ENCODE measurements around the gene MANBA.

MANBA gene

DNA sequence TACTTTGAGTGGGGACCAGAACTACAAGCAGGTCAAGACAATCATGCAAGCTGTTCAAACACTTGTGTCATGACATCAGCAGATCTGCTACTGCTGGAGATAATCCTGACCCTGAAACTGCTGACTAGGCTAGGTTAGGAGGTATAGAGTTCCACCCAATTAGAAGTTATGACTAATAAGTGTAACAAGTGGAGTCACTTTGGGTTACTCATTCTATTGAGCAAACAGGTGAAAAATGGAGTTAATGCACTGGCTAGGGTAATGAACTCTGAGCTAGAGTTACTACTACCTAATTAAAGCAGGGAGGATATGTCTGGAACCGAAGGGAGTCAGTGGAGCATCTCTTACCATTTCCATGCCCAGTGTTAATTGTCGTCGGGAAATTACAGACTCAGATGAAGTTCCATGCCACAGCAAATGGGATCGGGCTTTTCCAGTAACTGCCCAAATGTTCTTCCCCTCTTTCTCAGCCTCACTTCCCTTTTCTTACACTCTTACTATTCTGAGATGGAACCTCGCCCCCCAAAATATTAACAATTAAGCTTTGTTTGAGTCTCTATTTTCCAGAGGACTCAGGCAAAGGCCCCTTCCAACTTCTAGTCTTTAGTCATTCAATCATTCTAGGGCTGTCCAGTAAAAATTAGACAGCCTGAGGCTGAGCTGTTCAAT, 19.8 kb upstream of the MANBA start:
- H3F3A ChIP-seq (ENCODE audit: low read depth) = no peaks in the 10 kb centered on the region
- H3K27me3 ChIP-seq (ENCODE audit: insufficient read depth, low read length, poor library complexity, severe bottlenecking) = no peaks in the 10 kb centered on the region
- H3K4me2 ChIP-seq (ENCODE audit: low read depth, low read length, poor library complexity, severe bottlenecking) = no peak overlapping the region
- H3K36me3 ChIP-seq (ENCODE audit: insufficient read depth, low read length) = no peaks in the 10 kb centered on the region
- no peak overlapping the region for H3K9ac ChIP-seq (ENCODE audit: low read depth, low read length, poor library complexity, severe bottlenecking)
- no peak overlapping the region for H3K4me3 ChIP-seq (ENCODE audit: low read length, poor library complexity, severe bottlenecking)
- no peak for TF ChIP-seq EZH2phosphoT487 (IDR thresholded peaks at IDR 0.05; ENCODE audit: borderline replicate concordance)
- TF ChIP-seq, protein P1, sequence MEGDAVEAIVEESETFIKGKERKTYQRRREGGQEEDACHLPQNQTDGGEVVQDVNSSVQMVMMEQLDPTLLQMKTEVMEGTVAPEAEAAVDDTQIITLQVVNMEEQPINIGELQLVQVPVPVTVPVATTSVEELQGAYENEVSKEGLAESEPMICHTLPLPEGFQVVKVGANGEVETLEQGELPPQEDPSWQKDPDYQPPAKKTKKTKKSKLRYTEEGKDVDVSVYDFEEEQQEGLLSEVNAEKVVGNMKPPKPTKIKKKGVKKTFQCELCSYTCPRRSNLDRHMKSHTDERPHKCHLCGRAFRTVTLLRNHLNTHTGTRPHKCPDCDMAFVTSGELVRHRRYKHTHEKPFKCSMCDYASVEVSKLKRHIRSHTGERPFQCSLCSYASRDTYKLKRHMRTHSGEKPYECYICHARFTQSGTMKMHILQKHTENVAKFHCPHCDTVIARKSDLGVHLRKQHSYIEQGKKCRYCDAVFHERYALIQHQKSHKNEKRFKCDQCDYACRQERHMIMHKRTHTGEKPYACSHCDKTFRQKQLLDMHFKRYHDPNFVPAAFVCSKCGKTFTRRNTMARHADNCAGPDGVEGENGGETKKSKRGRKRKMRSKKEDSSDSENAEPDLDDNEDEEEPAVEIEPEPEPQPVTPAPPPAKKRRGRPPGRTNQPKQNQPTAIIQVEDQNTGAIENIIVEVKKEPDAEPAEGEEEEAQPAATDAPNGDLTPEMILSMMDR (conservative IDR thresholded peaks at IDR 0.05; ENCODE audit: low read length) = no peak
- no peaks in the 10 kb centered on the region for H3K9me3 ChIP-seq (ENCODE audit: insufficient read depth, low read depth, low read length)
- H2AFZ ChIP-seq (ENCODE audit: low read length) = no peak overlapping the region
- H3K9me2 ChIP-seq (replicated peaks; ENCODE audit: low read depth, low read length) = no peaks in the 10 kb centered on the region
- no peaks in the 10 kb centered on the region for H3K79me2 ChIP-seq (ENCODE audit: insufficient read depth, low read length)
- H4K20me1 ChIP-seq (ENCODE audit: insufficient read depth, low read length, poor library complexity, severe bottlenecking) = no peaks in the 10 kb centered on the region
- peaks cover 6% of the 10 kb centered on the region for H3K4me1 ChIP-seq (ENCODE audit: insufficient read depth, low read length, poor library complexity, severe bottlenecking)

DNA sequence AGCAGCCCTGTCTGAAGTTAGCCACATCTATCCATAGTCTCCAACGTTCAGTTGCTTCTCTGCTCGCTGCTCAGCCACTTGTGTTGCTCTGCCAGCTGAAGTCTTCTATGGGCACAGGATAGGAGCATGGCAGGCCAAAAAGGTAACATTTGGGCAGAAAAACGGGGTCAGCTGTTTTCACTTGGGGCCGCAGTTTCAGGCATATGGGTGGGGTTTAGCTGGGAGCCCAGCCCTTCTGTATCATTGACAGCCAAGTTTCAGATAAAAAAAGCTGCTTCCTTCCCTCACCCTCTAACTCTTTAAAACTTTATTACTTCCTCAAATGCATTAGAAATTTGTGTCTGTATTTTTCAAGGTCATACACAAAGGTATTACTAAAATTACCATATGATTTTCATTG, 18.4 kb upstream of the MANBA start:
- no peak overlapping the region for H3K4me2 ChIP-seq (ENCODE audit: low read depth, low read length, poor library complexity, severe bottlenecking)
- no peaks in the 10 kb centered on the region for H3K27me3 ChIP-seq (ENCODE audit: insufficient read depth, low read length, poor library complexity, severe bottlenecking)
- no peak overlapping the region for H3K4me3 ChIP-seq (ENCODE audit: low read length, poor library complexity, severe bottlenecking)
- no peaks in the 10 kb centered on the region for H3K79me2 ChIP-seq (ENCODE audit: insufficient read depth, low read length)
- H2AFZ ChIP-seq (ENCODE audit: low read length) = no peak overlapping the region
- H3K9me3 ChIP-seq (ENCODE audit: insufficient read depth, low read depth, low read length) = no peaks in the 10 kb centered on the region
- H4K20me1 ChIP-seq (ENCODE audit: insufficient read depth, low read length, poor library complexity, severe bottlenecking) = no peaks in the 10 kb centered on the region
- H3K36me3 ChIP-seq (ENCODE audit: insufficient read depth, low read length) = no peaks in the 10 kb centered on the region
- peaks cover 6% of the 10 kb centered on the region for H3K4me1 ChIP-seq (ENCODE audit: insufficient read depth, low read length, poor library complexity, severe bottlenecking)
- no peak overlapping the region for H3K9ac ChIP-seq (ENCODE audit: low read depth, low read length, poor library complexity, severe bottlenecking)
- H3K9me2 ChIP-seq (replicated peaks; ENCODE audit: low read depth, low read length) = no peaks in the 10 kb centered on the region
- TF ChIP-seq, protein P1 (conservative IDR thresholded peaks at IDR 0.05; ENCODE audit: low read length) = no peak
- TF ChIP-seq EZH2phosphoT487 (IDR thresholded peaks at IDR 0.05; ENCODE audit: borderline replicate concordance) = no peak
- H3F3A ChIP-seq (ENCODE audit: low read depth) = no peaks in the 10 kb centered on the region

DNA sequence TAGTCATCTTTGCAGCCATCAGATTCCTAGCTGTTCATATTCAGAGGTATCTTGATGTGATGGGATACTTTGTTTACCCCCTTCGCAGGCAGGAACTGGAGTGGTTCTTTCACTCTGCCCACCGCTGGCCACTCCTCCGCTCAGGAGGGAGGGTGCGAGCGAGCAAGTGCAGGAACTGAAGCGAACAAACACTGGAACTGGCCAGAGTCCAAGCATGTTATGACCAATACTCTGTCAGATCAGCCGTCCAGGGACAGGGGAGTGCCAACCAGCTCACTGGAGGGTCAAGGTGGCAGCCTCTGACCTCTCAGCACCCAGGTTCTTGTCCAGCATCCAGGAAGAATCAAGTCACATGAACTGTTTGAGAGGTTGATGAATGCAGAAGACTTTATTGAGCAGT, 18.0 kb upstream of the MANBA start:
- H3K4me3 ChIP-seq (ENCODE audit: low read length, poor library complexity, severe bottlenecking) = no peak overlapping the region
- no peak overlapping the region for H3K4me2 ChIP-seq (ENCODE audit: low read depth, low read length, poor library complexity, severe bottlenecking)
- H3K79me2 ChIP-seq (ENCODE audit: insufficient read depth, low read length) = no peaks in the 10 kb centered on the region
- H3K4me1 ChIP-seq (ENCODE audit: insufficient read depth, low read length, poor library complexity, severe bottlenecking) = peaks cover 6% of the 10 kb centered on the region
- TF ChIP-seq, protein P1 (conservative IDR thresholded peaks at IDR 0.05; ENCODE audit: low read length) = no peak
- TF ChIP-seq EZH2phosphoT487 (IDR thresholded peaks at IDR 0.05; ENCODE audit: borderline replicate concordance) = no peak
- H3K36me3 ChIP-seq (ENCODE audit: insufficient read depth, low read length) = no peaks in the 10 kb centered on the region
- no peaks in the 10 kb centered on the region for H3F3A ChIP-seq (ENCODE audit: low read depth)
- no peaks in the 10 kb centered on the region for H4K20me1 ChIP-seq (ENCODE audit: insufficient read depth, low read length, poor library complexity, severe bottlenecking)
- no peaks in the 10 kb centered on the region for H3K9me2 ChIP-seq (replicated peaks; ENCODE audit: low read depth, low read length)
- H2AFZ ChIP-seq (ENCODE audit: low read length) = no peak overlapping the region
- H3K9ac ChIP-seq (ENCODE audit: low read depth, low read length, poor library complexity, severe bottlenecking) = no peak overlapping the region
- no peaks in the 10 kb centered on the region for H3K9me3 ChIP-seq (ENCODE audit: insufficient read depth, low read depth, low read length)
- no peaks in the 10 kb centered on the region for H3K27me3 ChIP-seq (ENCODE audit: insufficient read depth, low read length, poor library complexity, severe bottlenecking)

Data from Loucy (cell line).